Retinal pigment epithelial cell (primary cell): Measurements from ENCODE around the gene EIF3J.

Source experiments
- DNase-seq: peaks from one replicate; pipeline ENCODE4 v3.0.0-alpha.2; 2010; ENCODE audit warnings: low read depth
- H3K4me3 ChIP-seq: 2 replicates; pipeline ENCODE4 v1.5.1; 2011; ENCODE audit warnings: mild to moderate bottlenecking, low read length, control low read depth, moderate library complexity
- CTCF ChIP-seq: conservative IDR thresholded peaks from 2 replicates; pipeline ENCODE4 v1.5.1; 2011; ENCODE audit warnings: low read depth, low read length, control low read depth, inconsistent platforms

The EIF3J gene, protein sequence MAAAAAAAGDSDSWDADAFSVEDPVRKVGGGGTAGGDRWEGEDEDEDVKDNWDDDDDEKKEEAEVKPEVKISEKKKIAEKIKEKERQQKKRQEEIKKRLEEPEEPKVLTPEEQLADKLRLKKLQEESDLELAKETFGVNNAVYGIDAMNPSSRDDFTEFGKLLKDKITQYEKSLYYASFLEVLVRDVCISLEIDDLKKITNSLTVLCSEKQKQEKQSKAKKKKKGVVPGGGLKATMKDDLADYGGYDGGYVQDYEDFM

GRCh38 chr15:44536962-44537734 lies at the start of gene EIF3J:
Gene EIF3J (plus strand): TSS chr15:44537147. CDS start chr15:44537195, 48 bp downstream.
- DNase-seq: peak; percentile 86
- peak within 1 kb of the TSS; percentile 64 for H3K4me3 ChIP-seq
- no peak for TF ChIP-seq CTCF

DNA sequence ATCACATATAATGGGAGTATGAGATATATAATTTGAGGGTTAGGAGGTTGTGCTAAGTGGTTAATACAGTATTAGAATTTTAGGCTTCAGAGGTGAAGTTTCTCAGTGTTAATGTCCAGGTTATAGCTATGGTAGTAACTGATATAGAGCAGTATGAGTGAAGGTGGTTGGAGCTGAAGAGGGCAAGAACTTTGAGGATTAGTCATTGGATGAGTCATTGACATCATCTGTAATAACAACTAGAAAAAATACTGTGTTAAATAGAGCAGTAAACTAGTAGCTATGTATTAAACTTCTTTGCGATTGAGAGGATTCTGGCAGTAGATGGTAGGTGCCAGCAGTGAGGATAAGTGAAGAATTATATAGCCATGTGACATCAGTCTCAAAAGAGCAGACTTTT lies 47.5 kb upstream of the EIF3J start:
- TF ChIP-seq CTCF: no peak
- no peak overlapping the region for H3K4me3 ChIP-seq
- DNase-seq: peak; percentile 73

GRCh38 chr15:44490622-44491021 lies 46.3 kb upstream of the EIF3J start:
- no peak for DNase-seq
- no peak for TF ChIP-seq CTCF
- no peak overlapping the region for H3K4me3 ChIP-seq

- TF ChIP-seq CTCF: no peak
- DNase-seq: no peak
- no peak overlapping the region for H3K4me3 ChIP-seq
Observed at GRCh38 chr15:44492040-44492439, 44.9 kb upstream of the EIF3J start.

- TF ChIP-seq CTCF: no peak
- H3K4me3 ChIP-seq: no peak overlapping the region
- DNase-seq: no peak
Observed at GRCh38 chr15:44492672-44493071, 44.3 kb upstream of the EIF3J start.

GRCh38 chr15:44495562-44495961 lies 41.4 kb upstream of the EIF3J start:
- H3K4me3 ChIP-seq: no peak overlapping the region
- DNase-seq: no peak
- no peak for TF ChIP-seq CTCF

GRCh38 chr15:44500555-44500954 lies 36.4 kb upstream of the EIF3J start:
- DNase-seq: no peak
- no peak for TF ChIP-seq CTCF
- no peak overlapping the region for H3K4me3 ChIP-seq
